GM23338 (cell line): ENCODE data around the gene MAP2K3.

Experiments
- EZH2 ChIP-seq: fragments of 200-600 bp; sonication (generic); IDR thresholded peaks from one replicate; pipeline ENCODE4 v1.8.0; 2017; ENCODE audit warnings: antibody characterized with exemption, mild to moderate bottlenecking, low read depth; ENCODE audit not compliant: unreplicated experiment
- EZH2phosphoT487 ChIP-seq: fragments of 200-600 bp; sonication (generic); IDR thresholded peaks from one replicate; pipeline ENCODE4 v1.8.1; 2018; ENCODE audit warnings: antibody characterized with exemption; ENCODE audit not compliant: unreplicated experiment
- JUNB ChIP-seq: IDR thresholded peaks from one replicate; pipeline ENCODE4 v1.6.1; 2016; ENCODE audit warnings: antibody characterized with exemption; ENCODE audit not compliant: unreplicated experiment
- TF ChIP-seq, protein P1 (sequence below), 2 experiments: fragments of 200-600 bp in 1 of 2; sonication (generic) in 1 of 2; conservative IDR thresholded peaks; 2 replicates each; pipeline versions ENCODE4 v1.5.1 to v1.6.1; 2016 to 2017; ENCODE audit warnings: antibody characterized with exemption in 2 of 2, low read depth in 2 of 2, mild to moderate bottlenecking in 2 of 2, moderate library complexity in 1 of 2
- TF ChIP-seq, protein P2 (sequence below): IDR thresholded peaks from one replicate; pipeline ENCODE4 v1.6.1; 2018; ENCODE audit warnings: antibody characterized with exemption; ENCODE audit not compliant: unreplicated experiment

DNA sequence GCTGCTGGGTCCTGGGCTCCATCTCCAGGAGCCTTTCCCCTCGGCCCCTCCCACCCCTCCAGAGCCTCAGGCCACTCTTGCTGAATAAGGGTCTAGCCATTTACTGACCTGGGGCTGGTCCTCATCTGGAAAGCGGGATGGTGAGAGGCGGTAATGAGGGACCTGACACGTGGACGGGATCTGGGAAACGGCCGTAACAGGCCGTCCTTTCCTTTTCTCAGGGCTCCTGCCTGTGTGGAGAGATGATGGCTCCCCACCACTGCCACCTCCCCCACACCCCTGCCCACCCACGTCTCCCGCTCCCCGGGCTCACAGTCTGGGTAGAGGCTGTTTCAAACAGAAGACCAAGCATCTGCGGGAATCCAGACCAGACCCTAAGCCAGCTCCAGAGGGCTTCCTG is 71.1 kb downstream of the MAP2K3 start:
- TF ChIP-seq, protein P1, sequence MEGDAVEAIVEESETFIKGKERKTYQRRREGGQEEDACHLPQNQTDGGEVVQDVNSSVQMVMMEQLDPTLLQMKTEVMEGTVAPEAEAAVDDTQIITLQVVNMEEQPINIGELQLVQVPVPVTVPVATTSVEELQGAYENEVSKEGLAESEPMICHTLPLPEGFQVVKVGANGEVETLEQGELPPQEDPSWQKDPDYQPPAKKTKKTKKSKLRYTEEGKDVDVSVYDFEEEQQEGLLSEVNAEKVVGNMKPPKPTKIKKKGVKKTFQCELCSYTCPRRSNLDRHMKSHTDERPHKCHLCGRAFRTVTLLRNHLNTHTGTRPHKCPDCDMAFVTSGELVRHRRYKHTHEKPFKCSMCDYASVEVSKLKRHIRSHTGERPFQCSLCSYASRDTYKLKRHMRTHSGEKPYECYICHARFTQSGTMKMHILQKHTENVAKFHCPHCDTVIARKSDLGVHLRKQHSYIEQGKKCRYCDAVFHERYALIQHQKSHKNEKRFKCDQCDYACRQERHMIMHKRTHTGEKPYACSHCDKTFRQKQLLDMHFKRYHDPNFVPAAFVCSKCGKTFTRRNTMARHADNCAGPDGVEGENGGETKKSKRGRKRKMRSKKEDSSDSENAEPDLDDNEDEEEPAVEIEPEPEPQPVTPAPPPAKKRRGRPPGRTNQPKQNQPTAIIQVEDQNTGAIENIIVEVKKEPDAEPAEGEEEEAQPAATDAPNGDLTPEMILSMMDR (conservative IDR thresholded peaks at IDR 0.05; ENCODE audit: low read depth in 2 of 2), result no peak
- TF ChIP-seq, protein P2, sequence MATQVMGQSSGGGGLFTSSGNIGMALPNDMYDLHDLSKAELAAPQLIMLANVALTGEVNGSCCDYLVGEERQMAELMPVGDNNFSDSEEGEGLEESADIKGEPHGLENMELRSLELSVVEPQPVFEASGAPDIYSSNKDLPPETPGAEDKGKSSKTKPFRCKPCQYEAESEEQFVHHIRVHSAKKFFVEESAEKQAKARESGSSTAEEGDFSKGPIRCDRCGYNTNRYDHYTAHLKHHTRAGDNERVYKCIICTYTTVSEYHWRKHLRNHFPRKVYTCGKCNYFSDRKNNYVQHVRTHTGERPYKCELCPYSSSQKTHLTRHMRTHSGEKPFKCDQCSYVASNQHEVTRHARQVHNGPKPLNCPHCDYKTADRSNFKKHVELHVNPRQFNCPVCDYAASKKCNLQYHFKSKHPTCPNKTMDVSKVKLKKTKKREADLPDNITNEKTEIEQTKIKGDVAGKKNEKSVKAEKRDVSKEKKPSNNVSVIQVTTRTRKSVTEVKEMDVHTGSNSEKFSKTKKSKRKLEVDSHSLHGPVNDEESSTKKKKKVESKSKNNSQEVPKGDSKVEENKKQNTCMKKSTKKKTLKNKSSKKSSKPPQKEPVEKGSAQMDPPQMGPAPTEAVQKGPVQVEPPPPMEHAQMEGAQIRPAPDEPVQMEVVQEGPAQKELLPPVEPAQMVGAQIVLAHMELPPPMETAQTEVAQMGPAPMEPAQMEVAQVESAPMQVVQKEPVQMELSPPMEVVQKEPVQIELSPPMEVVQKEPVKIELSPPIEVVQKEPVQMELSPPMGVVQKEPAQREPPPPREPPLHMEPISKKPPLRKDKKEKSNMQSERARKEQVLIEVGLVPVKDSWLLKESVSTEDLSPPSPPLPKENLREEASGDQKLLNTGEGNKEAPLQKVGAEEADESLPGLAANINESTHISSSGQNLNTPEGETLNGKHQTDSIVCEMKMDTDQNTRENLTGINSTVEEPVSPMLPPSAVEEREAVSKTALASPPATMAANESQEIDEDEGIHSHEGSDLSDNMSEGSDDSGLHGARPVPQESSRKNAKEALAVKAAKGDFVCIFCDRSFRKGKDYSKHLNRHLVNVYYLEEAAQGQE, result no peak
- TF ChIP-seq EZH2, result no peak
- TF ChIP-seq JUNB, result no peak
- TF ChIP-seq EZH2phosphoT487, result no peak
